Mononuclear cell (primary cell): Measurements from ENCODE around the gene ATP5MC2. TPM values are rescaled to one million over a fixed set of nuclear protein-coding genes. Genes with fewer than 3 reads are reported as not detected.
A peak's percentile ranks its signal among the peaks of the same experiment; 100 is the strongest.

ENCODE experiments used
- H3K27me3 ChIP-seq: 2 replicates; pipeline ENCODE4 v1.6.0; 2011; ENCODE audit warnings: low read length, control low read depth; ENCODE audit not compliant: insufficient read depth
- H3K4me1 ChIP-seq: 2 replicates; pipeline ENCODE4 v1.5.1; 2011; ENCODE audit warnings: mild to moderate bottlenecking, low read length, control low read depth; ENCODE audit not compliant: insufficient read depth
- H3K4me3 ChIP-seq: 2 replicates; pipeline ENCODE4 v1.5.1; 2011; ENCODE audit warnings: mild to moderate bottlenecking, low read length, moderate library complexity
- H3K9me3 ChIP-seq: 2 replicates; pipeline ENCODE4 v1.5.1; 2011; ENCODE audit warnings: low read depth, mild to moderate bottlenecking, control low read depth, low read length
- total RNA-seq: library from RNA; depleted of rRNA; stranded (reverse); fragments of >200 nt; gene quantifications from one replicate; pipeline ENCODE4 v1.2.3, GENCODE V29; 2012

ATP5MC2 gene
- total RNA-seq, 1 donor = 149 TPM

DNA sequence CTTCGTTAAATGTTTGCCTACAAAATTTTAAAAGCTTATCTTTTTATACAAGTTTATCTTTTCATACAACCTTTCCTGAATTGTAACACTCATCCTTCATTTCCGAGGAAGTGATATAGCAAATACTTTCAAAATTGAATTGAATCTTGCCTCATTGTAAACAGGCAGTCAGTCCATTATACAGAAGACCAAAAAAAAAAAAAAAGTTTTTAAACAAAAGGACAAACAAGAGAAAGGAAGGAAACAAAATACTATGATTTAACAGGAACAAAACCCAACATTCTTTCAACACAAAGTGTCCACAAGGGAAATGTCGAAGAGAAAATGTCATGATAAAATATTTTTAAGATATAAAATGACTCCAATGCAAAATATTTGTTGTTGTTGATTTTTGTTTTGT lies 58.2 kb downstream of the ATP5MC2 start:
- H3K4me3 ChIP-seq = peak overlapping the region; percentile 35
- H3K9me3 ChIP-seq = no peaks in the 10 kb centered on the region
- H3K27me3 ChIP-seq = no peaks in the 10 kb centered on the region
- H3K4me1 ChIP-seq = peaks cover 36% of the 10 kb centered on the region

DNA sequence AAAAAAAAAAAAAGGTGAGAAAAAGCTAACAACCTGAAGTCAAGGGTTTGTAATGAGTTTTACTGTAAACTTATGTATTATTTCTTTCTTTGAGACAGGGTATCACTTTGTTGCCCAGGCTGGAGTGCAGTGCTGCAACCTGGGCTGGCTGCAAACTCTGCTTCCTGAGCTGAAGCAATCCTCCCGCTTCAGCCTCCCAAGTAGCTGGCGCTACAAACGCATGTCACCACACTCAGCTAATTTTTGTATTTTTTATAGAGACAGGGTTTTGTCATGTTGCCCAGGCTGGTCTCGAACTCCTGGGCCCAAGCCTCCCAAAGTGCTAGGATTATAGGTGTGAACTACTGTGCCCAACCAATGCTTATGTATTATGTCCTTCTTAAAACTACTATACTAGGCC lies 58.9 kb downstream of the ATP5MC2 start:
- no peaks in the 10 kb centered on the region for H3K27me3 ChIP-seq
- no peak overlapping the region for H3K4me3 ChIP-seq
- peaks cover 31% of the 10 kb centered on the region for H3K4me1 ChIP-seq
- H3K9me3 ChIP-seq = no peaks in the 10 kb centered on the region

Other genes starting within 250 kb of the ATP5MC2 start
- gene PRR13, start 234.3 kb downstream of the ATP5MC2 start, total RNA-seq = 104 TPM
- gene PCBP2, start 224.0 kb downstream of the ATP5MC2 start, total RNA-seq = 511 TPM
- gene MAP3K12, start 176.6 kb downstream of the ATP5MC2 start, total RNA-seq = 4.6 TPM
- gene TARBP2, start 174.8 kb downstream of the ATP5MC2 start, total RNA-seq = 9.4 TPM
- gene NPFF, start 168.6 kb downstream of the ATP5MC2 start, total RNA-seq = not detected
- 8.0 TPM for gene ATF7, start 49.7 kb downstream of the ATP5MC2 start, total RNA-seq
- gene CALCOCO1, start 51.4 kb upstream of the ATP5MC2 start, total RNA-seq = 69.4 TPM
- not detected for gene CISTR, start 75.9 kb upstream of the ATP5MC2 start, total RNA-seq